NCI-H524 treated with DMSO at 0.1 percent for 48 hours (cell line): ENCODE data around the gene CACNB1.

Experiments
- DNase-seq: peaks from one replicate; lab custom pipeline; 2025; lab: John Stamatoyannopoulos, UW

CACNB1 gene

GRCh38 chr17:39200957-39201510 is 3.6 kb upstream of the CACNB1 start:
- DNase-seq: no peak

GRCh38 chr17:39200070-39200879 is 2.8 kb upstream of the CACNB1 start, which contains the start of gene RPL19:
Gene RPL19 (plus strand): TSS chr17:39200283. CDS start chr17:39200345, 62 bp downstream.
- no peak for DNase-seq

DNA sequence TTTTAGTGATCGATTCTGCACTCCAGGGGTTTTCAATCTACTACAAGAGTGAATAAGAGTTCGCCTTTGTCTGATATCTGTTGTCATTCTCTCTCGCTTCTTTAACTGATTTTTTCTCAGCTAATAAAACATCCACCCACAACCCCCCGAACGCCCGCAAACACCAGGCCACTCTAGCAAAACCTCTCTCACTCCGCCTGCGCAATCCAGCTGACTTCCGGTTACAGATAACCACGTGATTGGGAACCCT is 2.3 kb upstream of the CACNB1 start:
- DNase-seq: peak; percentile 86

GRCh38 chr17:39198186-39198566 is 707 bp upstream of the CACNB1 start:
- DNase-seq: no peak

- no peak for DNase-seq
These were observed 619 bp downstream of the CACNB1 start for GRCh38 chr17:39196808-39197291.

DNA sequence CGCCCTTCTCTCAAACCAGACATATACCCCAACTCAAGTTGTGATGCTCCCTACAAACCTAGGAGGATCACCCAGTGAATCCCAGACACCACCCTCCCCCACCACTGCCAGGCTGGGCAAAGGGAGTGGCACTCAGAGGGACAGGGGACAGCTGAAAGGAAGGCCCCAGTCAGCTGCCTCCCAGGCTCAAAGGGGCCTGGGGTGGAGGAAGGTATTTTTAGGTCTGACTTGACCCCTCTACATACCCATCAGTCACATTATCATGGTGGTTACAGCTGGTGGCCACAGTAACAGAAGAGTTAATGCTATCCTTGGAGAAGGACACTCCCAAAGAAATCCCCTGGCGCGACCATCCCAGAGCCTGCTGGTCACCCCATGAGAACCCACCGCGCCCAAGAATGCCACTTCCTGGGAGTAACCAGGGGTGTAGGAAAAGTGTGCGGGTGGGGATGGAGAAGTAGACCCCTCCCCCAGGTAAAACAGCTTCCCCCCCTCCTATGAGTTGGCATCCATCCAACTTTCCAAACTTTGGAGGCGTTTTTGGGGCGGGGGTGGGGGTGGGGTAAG is 1.1 kb downstream of the CACNB1 start:
- DNase-seq: no peak

GRCh38 chr17:39195568-39196160 is 1.8 kb downstream of the CACNB1 start:
- DNase-seq: no peak

GRCh38 chr17:39194985-39195524 is 2.4 kb downstream of the CACNB1 start:
- no peak for DNase-seq

DNA sequence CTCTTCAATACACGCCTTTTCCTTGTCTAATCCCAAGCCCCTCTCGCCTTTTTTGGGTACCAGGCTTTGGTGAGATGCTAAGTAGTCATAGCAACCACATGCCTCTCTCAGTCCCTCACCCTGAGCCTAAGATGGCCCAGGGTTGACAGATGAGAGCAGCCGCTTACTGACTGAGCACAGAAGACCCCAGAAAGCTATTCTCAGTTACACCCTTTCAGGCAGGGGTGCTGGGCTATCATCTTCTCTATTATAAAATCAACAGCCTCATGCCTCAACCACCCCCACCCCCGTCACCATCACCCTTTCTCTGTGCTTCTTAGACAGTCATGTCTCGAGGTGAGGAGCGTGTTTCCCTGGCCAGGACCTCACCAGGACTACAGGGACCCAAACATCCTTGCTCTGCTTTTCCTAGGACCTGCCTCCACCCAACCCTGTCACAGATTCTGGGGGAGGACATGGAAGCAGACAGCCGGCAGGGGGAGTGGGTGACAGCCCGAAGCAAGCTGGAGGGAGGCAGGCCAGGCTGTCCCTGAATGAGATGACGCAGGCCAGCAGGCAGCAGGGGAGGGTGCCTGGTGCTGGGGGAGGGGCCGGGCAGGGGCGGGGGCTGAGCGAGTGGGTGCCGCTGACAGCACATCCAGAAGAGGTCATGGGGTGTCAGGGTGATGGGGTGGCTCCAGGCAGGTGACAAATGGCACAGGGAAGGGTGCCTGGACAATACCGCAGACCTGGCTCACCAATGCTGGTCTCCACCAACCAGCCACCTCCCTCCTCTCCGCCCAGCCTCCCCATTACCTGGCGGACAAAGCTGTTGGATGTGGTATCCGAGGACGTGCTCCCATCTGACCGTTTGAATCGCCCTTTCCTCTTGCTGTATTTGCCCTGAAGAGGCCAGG is 3.1 kb downstream of the CACNB1 start:
- no peak for DNase-seq

- no peak for DNase-seq
These were observed 4.1 kb downstream of the CACNB1 start for GRCh38 chr17:39193346-39193745.

DNA sequence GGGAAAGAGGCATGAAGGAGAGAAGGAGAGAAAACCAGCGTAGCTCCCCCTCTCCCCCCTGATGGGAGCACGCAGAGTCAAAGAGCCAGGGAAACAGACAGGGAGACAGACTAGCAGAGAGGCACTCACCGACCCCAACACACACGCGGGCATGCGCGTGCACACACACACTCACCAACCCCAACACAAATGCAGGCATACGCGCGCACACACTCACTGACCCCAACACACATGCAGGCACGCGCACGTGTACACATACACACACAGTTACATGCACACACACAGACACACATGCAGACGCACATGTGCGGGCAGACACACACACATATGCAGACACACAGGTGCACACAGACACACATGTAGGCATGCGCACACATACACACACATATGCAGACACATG is 4.6 kb downstream of the CACNB1 start:
- no peak for DNase-seq

- no peak for DNase-seq
These were observed 5.5 kb downstream of the CACNB1 start for GRCh38 chr17:39191750-39192510.

- no peak for DNase-seq
These were observed 10.2 kb downstream of the CACNB1 start for GRCh38 chr17:39187152-39187830.

GRCh38 chr17:39186481-39187002 is 10.9 kb downstream of the CACNB1 start:
- DNase-seq: no peak

DNA sequence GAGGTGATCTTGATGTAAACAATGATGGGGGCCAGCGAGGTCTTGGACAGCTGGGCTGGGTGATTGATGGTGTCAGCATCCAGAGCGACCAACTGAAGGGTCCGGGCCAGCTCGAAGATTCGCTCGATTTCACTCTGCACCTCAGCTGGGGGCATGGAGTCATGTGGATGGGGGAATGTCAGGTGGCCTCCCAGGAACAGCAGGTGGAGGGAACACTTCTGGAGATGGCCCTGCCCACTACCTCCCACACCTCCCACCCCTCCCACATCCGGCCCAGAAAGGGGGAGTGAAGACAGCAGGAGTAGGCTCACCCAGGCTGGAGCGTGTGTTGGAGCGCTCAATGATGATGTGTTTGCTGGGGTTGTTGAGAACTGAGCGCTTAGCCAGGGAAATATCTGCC is 13.7 kb downstream of the CACNB1 start:
- no peak for DNase-seq

DNA sequence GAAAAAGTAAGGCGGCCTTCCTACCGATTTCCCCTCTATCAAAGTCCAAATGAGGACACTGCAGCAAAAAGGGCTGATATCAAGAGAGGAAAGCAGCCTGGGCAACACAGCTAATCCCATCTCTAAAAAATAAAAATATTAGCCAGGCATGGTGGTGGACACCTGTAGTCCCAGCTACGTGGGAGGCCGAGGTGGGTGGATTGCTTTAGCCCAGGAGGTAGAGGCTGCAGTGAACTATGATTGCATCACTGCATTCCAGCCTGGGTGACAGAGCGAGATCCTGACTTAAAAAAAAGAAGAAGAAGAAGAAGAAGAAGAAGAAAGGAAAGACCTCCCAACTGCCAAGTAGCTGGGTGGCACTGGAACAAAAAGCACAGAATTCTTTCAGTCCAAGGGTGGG is 14.4 kb downstream of the CACNB1 start:
- DNase-seq: no peak

GRCh38 chr17:39181303-39181702 is 16.2 kb downstream of the CACNB1 start:
- no peak for DNase-seq

DNA sequence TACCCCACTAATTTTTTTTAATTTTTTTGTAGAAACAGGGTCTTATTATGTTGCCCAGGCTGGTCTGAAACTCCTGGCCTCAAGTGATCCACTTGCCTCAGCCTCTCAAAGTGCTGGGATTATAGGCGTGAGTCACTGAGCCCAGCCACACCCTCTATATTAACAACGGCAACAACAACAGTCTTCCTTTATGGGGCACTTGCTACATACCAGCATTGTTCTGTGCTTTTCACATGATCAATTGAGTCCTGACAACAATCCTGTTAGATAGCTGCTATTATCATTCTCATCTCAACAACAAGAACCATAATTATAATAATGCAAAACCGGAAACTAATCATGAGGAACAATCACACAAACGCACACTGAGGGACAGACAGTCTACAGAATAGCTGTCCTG is 18.9 kb downstream of the CACNB1 start:
- no peak for DNase-seq

GRCh38 chr17:39177256-39177655 is 20.2 kb downstream of the CACNB1 start:
- no peak for DNase-seq

GRCh38 chr17:39175695-39176093 is 21.8 kb downstream of the CACNB1 start:
- no peak for DNase-seq
